Stimulated activated CD4-positive, alpha-beta T cell treated with anti-CD3 and anti-CD28 coated beads, Interleukin-1b, Interleukin-23, amount 100 ng/mL, for 24 hours (primary cell): ENCODE results near the gene NTMT1.
A peak's percentile ranks its signal among the peaks of the same experiment; 100 is the strongest.

Source experiments
- DNase-seq, 4 experiments: peaks; one replicate each; pipeline ENCODE4 v3.0.0-alpha.2; 2020; ENCODE audit warnings: low read depth in 4 of 4, low spot score in 1 of 4

NTMT1 gene

GRCh38 chr9:129613520-129614175, 12.3 kb upstream of the NTMT1 start:
- DNase-seq = no peak

GRCh38 chr9:129614932-129615331, 11.0 kb upstream of the NTMT1 start:
- DNase-seq = no peak

- no peak for DNase-seq
These were observed 10.3 kb upstream of the NTMT1 start for GRCh38 chr9:129615407-129616285.

- DNase-seq = no peak
These were observed 8.8 kb upstream of the NTMT1 start for GRCh38 chr9:129617167-129617566.

GRCh38 chr9:129619787-129620668, 5.9 kb upstream of the NTMT1 start:
- no peak for DNase-seq

- DNase-seq = no peak
These were observed 5.2 kb upstream of the NTMT1 start, which contains the start of gene C9orf50 for GRCh38 chr9:129620669-129621295. C9orf50 (minus strand) TSS chr9:129621101; CDS start chr9:129620574, 527 bp downstream.

GRCh38 chr9:129623331-129623730, 2.6 kb upstream of the NTMT1 start:
- no peak for DNase-seq

- DNase-seq = peak; percentile 49 to 69 (median 60)
These were observed 1.7 kb upstream of the NTMT1 start for GRCh38 chr9:129624168-129624759.

GRCh38 chr9:129624947-129625346, 1.0 kb upstream of the NTMT1 start:
- no peak for DNase-seq

- no peak for DNase-seq
These were observed 792 bp downstream of the NTMT1 start for GRCh38 chr9:129626625-129627284.

GRCh38 chr9:129627556-129628440, 1.8 kb downstream of the NTMT1 start:
- DNase-seq = no peak

GRCh38 chr9:129628709-129629108, 2.7 kb downstream of the NTMT1 start:
- DNase-seq = no peak

GRCh38 chr9:129629251-129629820, 3.4 kb downstream of the NTMT1 start:
- DNase-seq = no peak

GRCh38 chr9:129630967-129631673, 5.2 kb downstream of the NTMT1 start:
- DNase-seq = no peak

GRCh38 chr9:129631674-129632129, 5.7 kb downstream of the NTMT1 start:
- DNase-seq = no peak

GRCh38 chr9:129632460-129632859, 6.5 kb downstream of the NTMT1 start:
- DNase-seq = no peak

GRCh38 chr9:129633207-129633606, 7.2 kb downstream of the NTMT1 start:
- no peak for DNase-seq

- DNase-seq = no peak
These were observed 7.9 kb downstream of the NTMT1 start for GRCh38 chr9:129633848-129634247.
